Neural progenitor cell (in vitro differentiated cells): ENCODE data around the gene PKD2L1. TPM values are rescaled to one million over a fixed set of nuclear protein-coding genes. Genes with fewer than 3 reads are reported as not detected.
A peak's percentile ranks its signal among the peaks of the same experiment; 100 is the strongest.

Experiments used
- DNase-seq: peaks from one replicate; pipeline ENCODE4 v3.0.0-alpha.2; 2016; ENCODE audit warnings: low spot score
- H2AFZ ChIP-seq: fragments of 200-600 bp; sonication (generic); replicated peaks from 2 replicates; pipeline ENCODE4 v1.6.1; 2016; ENCODE audit warnings: antibody characterized with exemption
- H3F3A ChIP-seq: fragments of 200-600 bp; sonication (generic); 2 replicates; pipeline ENCODE4 v1.6.1; 2016; ENCODE audit warnings: antibody characterized with exemption, low read depth
- H3K27ac ChIP-seq: fragments of 200-600 bp; sonication (generic); 2 replicates; pipeline ENCODE4 v1.5.1; 2016; ENCODE audit warnings: mild to moderate bottlenecking
- H3K27me3 ChIP-seq: fragments of 200-600 bp; sonication (generic); 2 replicates; pipeline ENCODE4 v1.6.1; 2016; ENCODE audit warnings: mild to moderate bottlenecking, moderate library complexity
- H3K36me3 ChIP-seq: fragments of 200-600 bp; sonication (generic); 2 replicates; pipeline ENCODE4 v1.5.1; 2016
- H3K4me1 ChIP-seq: fragments of 200-600 bp; sonication (generic); 2 replicates; pipeline ENCODE4 v1.6.1; 2016; ENCODE audit warnings: mixed run types
- H3K4me2 ChIP-seq: fragments of 200-600 bp; sonication (generic); 2 replicates; pipeline ENCODE4 v1.6.1; 2016
- H3K4me3 ChIP-seq: fragments of 200-600 bp; sonication (generic); 2 replicates; pipeline ENCODE4 v1.5.1; 2016
- H3K79me2 ChIP-seq: fragments of 200-600 bp; sonication (generic); 2 replicates; pipeline ENCODE4 v1.6.1; 2016; ENCODE audit warnings: low read depth
- H3K9ac ChIP-seq: fragments of 200-600 bp; sonication (generic); 2 replicates; pipeline ENCODE4 v1.6.1; 2016
- H3K9me3 ChIP-seq: fragments of 200-600 bp; sonication (generic); 2 replicates; pipeline ENCODE4 v1.5.1; 2016; ENCODE audit warnings: low read depth
- H4K20me1 ChIP-seq: fragments of 200-600 bp; sonication (generic); 2 replicates; pipeline ENCODE4 v1.6.1; 2016; ENCODE audit warnings: low read depth
- H3K27ac Mint-ChIP-seq: 3 replicates; pipeline ENCODE4 v1.8.0; 2021; ENCODE audit warnings: mixed read lengths
- H3K27me3 Mint-ChIP-seq: 2 replicates; pipeline ENCODE4 v1.8.0; 2022; ENCODE audit warnings: low read depth, mild to moderate bottlenecking, inconsistent platforms, moderate library complexity, mixed read lengths; ENCODE audit not compliant: insufficient read depth
- H3K36me3 Mint-ChIP-seq: 3 replicates; pipeline ENCODE4 v1.8.0; 2021; ENCODE audit warnings: mixed read lengths
- H3K4me1 Mint-ChIP-seq: 3 replicates; pipeline ENCODE4 v1.8.0; 2021; ENCODE audit warnings: mixed read lengths
- H3K4me3 Mint-ChIP-seq: 3 replicates; pipeline ENCODE4 v1.8.0; 2021; ENCODE audit warnings: mild to moderate bottlenecking, moderate library complexity, mixed read lengths
- H3K9me3 Mint-ChIP-seq: 3 replicates; pipeline ENCODE4 v1.8.0; 2020; ENCODE audit warnings: mixed read lengths
- CTCF ChIP-seq: fragments of 200-600 bp; sonication (generic); IDR thresholded peaks from 2 replicates; pipeline ENCODE4 v1.5.1; 2017; ENCODE audit warnings: antibody characterized with exemption, mild to moderate bottlenecking
- EZH2 ChIP-seq: fragments of 200-600 bp; sonication (generic); IDR thresholded peaks from 2 replicates; pipeline ENCODE4 v1.6.1; 2017; ENCODE audit warnings: antibody characterized with exemption, mild to moderate bottlenecking, moderate library complexity
- EZH2phosphoT487 ChIP-seq: fragments of 200-600 bp; sonication (generic); IDR thresholded peaks from 2 replicates; pipeline ENCODE4 v1.6.1; 2017; ENCODE audit warnings: antibody characterized with exemption
- total RNA-seq: library from RNA; depleted of rRNA; stranded (reverse); fragments of >200 nt; gene quantifications from 2 replicates; pipeline ENCODE4 v1.2.3, GENCODE V29; 2015; ENCODE audit warnings: low replicate concordance

PKD2L1 gene
- total RNA-seq, 1 donor from 2014 or later: not detected

- Histone ChIP-seq H3K9me3 (no peaks in the 10 kb centered on the region), H3K79me2 (peaks cover 48% of the 10 kb centered on the region), H2AFZ (no peak overlapping the region), H3K27me3 (no peaks in the 10 kb centered on the region), H3K4me1 (peaks cover 6% of the 10 kb centered on the region), H3K27ac (no peak overlapping the region), H3K4me3 (peak overlapping the region; percentile 96), H4K20me1 (no peaks in the 10 kb centered on the region), H3F3A (peaks cover 6% of the 10 kb centered on the region), H3K36me3 (no peaks in the 10 kb centered on the region), H3K9ac (no peak overlapping the region), H3K4me2 (peak overlapping the region; percentile 84)
- peak overlapping the region; percentile 100 for H3K4me3 Mint-ChIP-seq
- no peak for DNase-seq
- TF ChIP-seq CTCF: no peak
- TF ChIP-seq EZH2: no peak
- no peak for TF ChIP-seq EZH2phosphoT487
- peaks cover 6% of the 10 kb centered on the region for H3K4me1 Mint-ChIP-seq
- H3K36me3 Mint-ChIP-seq: peaks cover 2% of the 10 kb centered on the region
- no peaks in the 10 kb centered on the region for H3K27me3 Mint-ChIP-seq
- no peak overlapping the region for H3K27ac Mint-ChIP-seq
- no peaks in the 10 kb centered on the region for H3K9me3 Mint-ChIP-seq
Observed at GRCh38 chr10:100265821-100266485, 64.1 kb downstream of the PKD2L1 start.

- Histone ChIP-seq H3K27ac (no peak overlapping the region), H3K9ac (no peak overlapping the region), H3K4me1 (no peaks in the 10 kb centered on the region), H3K9me3 (no peaks in the 10 kb centered on the region), H3K4me2 (no peak overlapping the region), H3K27me3 (no peaks in the 10 kb centered on the region), H3F3A (no peaks in the 10 kb centered on the region), H3K4me3 (no peak overlapping the region), H4K20me1 (no peaks in the 10 kb centered on the region), H2AFZ (no peak overlapping the region), H3K79me2 (no peaks in the 10 kb centered on the region), H3K36me3 (no peaks in the 10 kb centered on the region)
- H3K4me1 Mint-ChIP-seq: no peaks in the 10 kb centered on the region
- DNase-seq: no peak
- H3K4me3 Mint-ChIP-seq: no peak overlapping the region
- peaks cover 16% of the 10 kb centered on the region for H3K36me3 Mint-ChIP-seq
- TF ChIP-seq EZH2 (no peak), EZH2phosphoT487 (no peak), CTCF (no peak)
- H3K9me3 Mint-ChIP-seq: no peaks in the 10 kb centered on the region
- H3K27me3 Mint-ChIP-seq: no peaks in the 10 kb centered on the region
- no peak overlapping the region for H3K27ac Mint-ChIP-seq
Observed at GRCh38 chr10:100254191-100254590, 75.8 kb downstream of the PKD2L1 start.

- Histone ChIP-seq H3K9me3 (no peaks in the 10 kb centered on the region), H3K36me3 (no peaks in the 10 kb centered on the region), H3K4me1 (no peaks in the 10 kb centered on the region), H3K4me2 (no peak overlapping the region), H2AFZ (no peak overlapping the region), H3F3A (no peaks in the 10 kb centered on the region), H3K27me3 (no peaks in the 10 kb centered on the region), H3K27ac (no peak overlapping the region), H3K9ac (no peak overlapping the region), H4K20me1 (no peaks in the 10 kb centered on the region), H3K4me3 (no peak overlapping the region), H3K79me2 (no peaks in the 10 kb centered on the region)
- no peaks in the 10 kb centered on the region for H3K4me1 Mint-ChIP-seq
- H3K9me3 Mint-ChIP-seq: no peaks in the 10 kb centered on the region
- peaks cover 14% of the 10 kb centered on the region for H3K36me3 Mint-ChIP-seq
- TF ChIP-seq EZH2 (no peak), CTCF (no peak), EZH2phosphoT487 (no peak)
- H3K4me3 Mint-ChIP-seq: no peak overlapping the region
- no peak for DNase-seq
- H3K27me3 Mint-ChIP-seq: no peaks in the 10 kb centered on the region
- no peak overlapping the region for H3K27ac Mint-ChIP-seq
Observed at GRCh38 chr10:100253041-100253440, 77.0 kb downstream of the PKD2L1 start.
